Measurements from ENCODE around the gene SNORC.

DNA sequence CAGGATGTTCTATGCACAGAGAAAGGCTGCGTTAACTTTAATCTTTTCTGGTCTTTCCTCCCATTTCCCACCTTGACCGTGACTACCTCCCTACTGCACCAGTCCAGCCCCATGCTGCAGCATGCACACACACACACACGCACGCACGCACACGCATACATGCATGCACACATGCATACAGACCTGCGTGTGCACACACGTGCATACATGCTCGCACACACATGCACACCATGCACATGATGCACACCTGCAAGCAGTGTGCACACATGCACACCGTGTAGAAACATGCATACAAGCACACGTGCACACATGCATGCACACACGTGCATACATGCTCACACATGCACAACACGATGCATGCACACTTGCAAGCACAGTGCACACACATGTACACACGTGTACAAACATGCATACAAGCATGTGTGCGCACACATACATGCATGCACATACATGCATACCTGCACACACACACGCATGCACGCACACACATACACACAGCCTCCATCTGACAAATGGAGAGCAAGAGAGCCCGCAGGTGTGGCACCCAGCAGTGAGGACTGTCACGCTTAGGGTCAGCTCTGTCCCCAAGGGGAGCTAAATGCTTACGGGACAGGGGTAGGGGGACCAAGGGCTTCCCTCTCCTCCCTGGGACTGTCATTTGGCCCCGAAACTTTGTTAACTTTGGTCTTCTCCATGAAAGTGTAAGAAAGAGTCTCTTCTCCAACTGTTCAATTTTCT, 18.2 kb downstream of the SNORC start:
- TF ChIP-seq, protein P1, sequence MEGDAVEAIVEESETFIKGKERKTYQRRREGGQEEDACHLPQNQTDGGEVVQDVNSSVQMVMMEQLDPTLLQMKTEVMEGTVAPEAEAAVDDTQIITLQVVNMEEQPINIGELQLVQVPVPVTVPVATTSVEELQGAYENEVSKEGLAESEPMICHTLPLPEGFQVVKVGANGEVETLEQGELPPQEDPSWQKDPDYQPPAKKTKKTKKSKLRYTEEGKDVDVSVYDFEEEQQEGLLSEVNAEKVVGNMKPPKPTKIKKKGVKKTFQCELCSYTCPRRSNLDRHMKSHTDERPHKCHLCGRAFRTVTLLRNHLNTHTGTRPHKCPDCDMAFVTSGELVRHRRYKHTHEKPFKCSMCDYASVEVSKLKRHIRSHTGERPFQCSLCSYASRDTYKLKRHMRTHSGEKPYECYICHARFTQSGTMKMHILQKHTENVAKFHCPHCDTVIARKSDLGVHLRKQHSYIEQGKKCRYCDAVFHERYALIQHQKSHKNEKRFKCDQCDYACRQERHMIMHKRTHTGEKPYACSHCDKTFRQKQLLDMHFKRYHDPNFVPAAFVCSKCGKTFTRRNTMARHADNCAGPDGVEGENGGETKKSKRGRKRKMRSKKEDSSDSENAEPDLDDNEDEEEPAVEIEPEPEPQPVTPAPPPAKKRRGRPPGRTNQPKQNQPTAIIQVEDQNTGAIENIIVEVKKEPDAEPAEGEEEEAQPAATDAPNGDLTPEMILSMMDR (conservative IDR thresholded peaks at IDR 0.05): no peak
- TF ChIP-seq ZFX (IDR thresholded peaks at IDR 0.05): no peak
